Measurements from ENCODE around the gene C14orf180.

GRCh38 chr14:104567957-104568225 lies 11.7 kb upstream of the C14orf180 start:
- TF ChIP-seq CTCF (conservative IDR thresholded peaks at IDR 0.05 in 1 of 2, IDR thresholded peaks at IDR 0.05 in 1 of 2; ENCODE audit: low read depth in 1 of 2, low read length in 2 of 2) (no peak), EZH2 (IDR thresholded peaks at IDR 0.05; ENCODE audit: low read length, missing control alignments) (no peak)
